Brain microvascular endothelial cell (primary cell): ENCODE data around the gene SKOR2.

Source experiments
- DNase-seq: peaks from one replicate; pipeline ENCODE4 v3.0.0-alpha.2; 2020
- H3K27ac ChIP-seq: fragments of 250-450 bp; sonication (Bioruptor Pico); 2 replicates; pipeline ENCODE4 v1.5.1; 2020; ENCODE audit warnings: mild to moderate bottlenecking, moderate library complexity
- H3K27me3 ChIP-seq: fragments of 250-450 bp; sonication (Bioruptor Pico); replicated peaks from 2 replicates; pipeline ENCODE4 v1.5.1; 2020; ENCODE audit warnings: mild to moderate bottlenecking
- H3K36me3 ChIP-seq: fragments of 250-450 bp; sonication (Bioruptor Pico); replicated peaks from 2 replicates; pipeline ENCODE4 v1.5.1; 2020; ENCODE audit warnings: mild to moderate bottlenecking
- H3K4me3 ChIP-seq: 2 replicates; pipeline ENCODE4 v1.5.1; 2011; ENCODE audit warnings: low read depth, mild to moderate bottlenecking, control low read depth, low read length, moderate library complexity
- CTCF ChIP-seq: IDR thresholded peaks from 2 replicates; pipeline ENCODE4 v1.5.1; 2011; ENCODE audit warnings: low read depth, mild to moderate bottlenecking, moderate library complexity, low read length, control low read depth, inconsistent platforms; ENCODE audit errors: missing control alignments
- in situ Hi-C: cut with HindIII; loops from 2 replicates; pipeline ENCODE4 v1.10.0; 2017; ENCODE audit warnings: low sequenced_read_pairs, low pct_ligation_motif_present

SKOR2 gene

GRCh38 chr18:47175898-47176575 lies 75.4 kb downstream of the SKOR2 start, which contains the start of gene IER3IP1:
Gene IER3IP1 (minus strand): TSS chr18:47176364. CDS start chr18:47176277, 87 bp downstream.
- in situ Hi-C loops, result no loop called here
- peak; percentile 92 for DNase-seq
- Histone ChIP-seq H3K27me3 (no peaks in the 10 kb centered on the region), H3K36me3 (peaks cover 4% of the 10 kb centered on the region), H3K27ac (peak within 1 kb of the TSS; percentile 85), H3K4me3 (peak within 1 kb of the TSS; percentile 86)
- TF ChIP-seq CTCF, result peak; percentile 19

- no peaks in the 10 kb centered on the region for H3K27me3 ChIP-seq
- peak overlapping the region; percentile 86 for H3K4me3 ChIP-seq
- H3K27ac ChIP-seq, result peak overlapping the region; percentile 85
- peaks cover 4% of the 10 kb centered on the region for H3K36me3 ChIP-seq
- no peak for TF ChIP-seq CTCF
- in situ Hi-C loops, result no loop called here
- DNase-seq, result no peak
Measured at GRCh38 chr18:47175283-47175897, 76.1 kb downstream of the SKOR2 start.

DNA sequence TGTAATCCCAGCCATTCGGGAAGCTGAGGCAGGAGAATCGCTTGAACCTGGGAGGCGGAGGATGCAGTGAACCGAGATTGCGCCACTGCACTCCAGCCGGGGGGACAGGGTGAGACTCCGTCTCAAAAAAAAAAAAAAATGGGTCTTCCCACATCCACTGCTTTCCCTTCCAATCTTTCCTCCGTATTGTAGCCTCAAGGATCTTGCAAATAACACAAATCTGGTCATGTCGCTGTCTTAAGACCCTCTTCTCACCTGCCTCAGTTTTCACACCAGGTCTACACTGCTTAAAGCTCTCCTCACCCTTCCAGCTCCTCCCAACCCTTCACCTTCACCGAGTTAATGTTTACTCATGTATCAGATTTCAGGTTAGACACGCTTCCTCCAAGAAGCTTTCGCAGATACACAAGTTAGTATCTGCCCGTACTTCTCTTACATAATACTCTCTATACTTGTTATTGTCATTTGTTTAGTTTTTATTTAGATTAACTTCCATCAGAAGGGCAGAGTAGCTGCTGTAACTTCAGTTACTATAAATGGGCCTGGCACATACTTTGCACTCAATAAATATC lies 76.8 kb downstream of the SKOR2 start:
- H3K36me3 ChIP-seq, result peaks cover 4% of the 10 kb centered on the region
- H3K4me3 ChIP-seq, result peak overlapping the region; percentile 86
- no peaks in the 10 kb centered on the region for H3K27me3 ChIP-seq
- no peak for DNase-seq
- no peak for TF ChIP-seq CTCF
- H3K27ac ChIP-seq, result no peak overlapping the region
- in situ Hi-C loops, result no loop called here

DNA sequence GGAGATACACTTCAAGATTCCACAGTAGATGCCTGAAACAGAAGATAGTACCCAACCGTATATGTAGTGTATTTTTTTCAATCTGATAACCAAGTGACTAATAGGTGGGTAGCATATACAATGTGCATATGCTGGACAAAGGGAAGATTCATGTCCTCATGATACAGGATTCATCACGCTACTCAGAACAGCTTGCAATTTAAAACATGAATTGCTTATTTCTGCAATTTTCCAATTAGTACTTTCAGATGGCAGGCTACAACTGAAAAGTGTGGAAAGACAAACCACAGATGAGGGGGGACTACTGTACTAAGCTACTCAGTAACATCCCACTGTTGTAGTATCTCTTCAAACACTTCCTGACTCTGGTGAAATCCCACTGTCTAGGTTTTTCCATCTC lies 79.0 kb downstream of the SKOR2 start:
- Histone ChIP-seq H3K36me3 (peaks cover 4% of the 10 kb centered on the region), H3K27ac (no peak overlapping the region), H3K27me3 (no peaks in the 10 kb centered on the region), H3K4me3 (no peak overlapping the region)
- no peak for TF ChIP-seq CTCF
- no peak for DNase-seq
- in situ Hi-C loops, result no loop called here

GRCh38 chr18:47168913-47169312 lies 82.5 kb downstream of the SKOR2 start:
- Histone ChIP-seq H3K27me3 (no peaks in the 10 kb centered on the region), H3K4me3 (no peak overlapping the region), H3K27ac (no peak overlapping the region), H3K36me3 (peaks cover 3% of the 10 kb centered on the region)
- in situ Hi-C loops, result no loop called here
- no peak for DNase-seq
- TF ChIP-seq CTCF, result no peak

DNA sequence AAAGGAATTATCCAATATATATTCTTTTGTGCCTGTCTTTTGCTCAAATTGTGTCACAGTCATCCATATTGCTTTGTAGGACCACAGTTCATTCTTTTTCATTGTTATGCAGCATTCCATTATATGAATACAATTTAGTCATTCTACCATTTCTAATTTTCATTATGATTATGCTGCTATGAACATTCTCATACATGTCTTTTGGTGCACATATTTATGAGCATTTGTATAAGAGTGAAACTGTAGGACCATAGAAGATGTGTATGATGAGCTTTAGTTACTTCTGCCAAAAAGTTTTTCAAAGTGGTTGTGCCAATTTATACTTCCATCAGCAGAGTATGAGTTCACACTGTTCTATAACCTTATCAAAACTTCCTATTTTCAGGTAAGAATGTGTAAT lies 83.0 kb downstream of the SKOR2 start:
- in situ Hi-C loops, result no loop called here
- Histone ChIP-seq H3K27me3 (no peaks in the 10 kb centered on the region), H3K36me3 (no peaks in the 10 kb centered on the region), H3K27ac (no peak overlapping the region), H3K4me3 (no peak overlapping the region)
- DNase-seq, result no peak
- TF ChIP-seq CTCF, result no peak
